Vagina (tissue), 2 donors: ENCODE measurements around the gene PWWP2A.

Experiments
- POLR2A ChIP-seq, 2 donors: fragments of 450-650 bp; IDR thresholded peaks; one replicate each; pipeline ENCODE4 v1.6.1; 2017; ENCODE audit warnings: antibody characterized with exemption in 2 of 2, mild to moderate bottlenecking in 2 of 2, moderate library complexity in 2 of 2
- POLR2AphosphoS5 ChIP-seq, 2 donors: sonication (generic); formaldehyde crosslinking; IDR thresholded peaks; one replicate each; pipeline ENCODE4 v1.9.0; 2017; ENCODE audit warnings: antibody characterized with exemption in 2 of 2, mild to moderate bottlenecking in 2 of 2, low read depth in 1 of 2; ENCODE audit not compliant: insufficient read depth in 1 of 2
- TF ChIP-seq, protein P1 (sequence below), 3 experiments: fragments of 450-650 bp in 2 of 3; fragments of 200-600 bp in 1 of 3; sonication (generic) in 1 of 3; IDR thresholded peaks; one replicate each; pipeline ENCODE4 v1.5.1; 2017 to 2019; ENCODE audit warnings: antibody characterized with exemption in 3 of 3, mild to moderate bottlenecking in 2 of 3, moderate library complexity in 2 of 3

DNA sequence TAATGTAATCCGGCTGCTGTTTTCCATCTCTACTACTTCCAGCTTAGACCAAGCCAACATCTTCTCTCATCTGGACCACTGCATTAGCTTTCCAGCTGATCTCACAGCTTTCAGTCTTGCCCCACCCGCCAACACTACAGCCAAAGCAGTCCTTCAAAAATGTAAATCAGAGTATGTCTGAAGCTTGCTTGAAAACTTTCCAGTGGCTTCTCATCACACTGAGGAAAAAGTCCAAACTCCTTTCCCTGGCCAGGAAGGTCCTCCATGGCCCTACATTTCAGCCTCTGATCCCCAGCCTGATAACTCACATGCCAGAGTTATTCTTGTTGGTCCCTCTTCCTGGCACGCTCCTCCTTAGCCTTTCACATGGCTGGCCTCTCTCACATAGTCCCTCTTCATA, 71.8 kb downstream of the PWWP2A start:
- TF ChIP-seq POLR2AphosphoS5 (IDR thresholded peaks at IDR 0.05; ENCODE audit: insufficient read depth in 1 of 2, low read depth in 1 of 2) (no peak), POLR2A (IDR thresholded peaks at IDR 0.05) (no peak)
- TF ChIP-seq, protein P1, sequence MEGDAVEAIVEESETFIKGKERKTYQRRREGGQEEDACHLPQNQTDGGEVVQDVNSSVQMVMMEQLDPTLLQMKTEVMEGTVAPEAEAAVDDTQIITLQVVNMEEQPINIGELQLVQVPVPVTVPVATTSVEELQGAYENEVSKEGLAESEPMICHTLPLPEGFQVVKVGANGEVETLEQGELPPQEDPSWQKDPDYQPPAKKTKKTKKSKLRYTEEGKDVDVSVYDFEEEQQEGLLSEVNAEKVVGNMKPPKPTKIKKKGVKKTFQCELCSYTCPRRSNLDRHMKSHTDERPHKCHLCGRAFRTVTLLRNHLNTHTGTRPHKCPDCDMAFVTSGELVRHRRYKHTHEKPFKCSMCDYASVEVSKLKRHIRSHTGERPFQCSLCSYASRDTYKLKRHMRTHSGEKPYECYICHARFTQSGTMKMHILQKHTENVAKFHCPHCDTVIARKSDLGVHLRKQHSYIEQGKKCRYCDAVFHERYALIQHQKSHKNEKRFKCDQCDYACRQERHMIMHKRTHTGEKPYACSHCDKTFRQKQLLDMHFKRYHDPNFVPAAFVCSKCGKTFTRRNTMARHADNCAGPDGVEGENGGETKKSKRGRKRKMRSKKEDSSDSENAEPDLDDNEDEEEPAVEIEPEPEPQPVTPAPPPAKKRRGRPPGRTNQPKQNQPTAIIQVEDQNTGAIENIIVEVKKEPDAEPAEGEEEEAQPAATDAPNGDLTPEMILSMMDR (IDR thresholded peaks at IDR 0.05) = no peak
